Islet precursor cell (in vitro differentiated cells): ENCODE data around the gene PPP1R13B.
"Not testable (repeated sequence)": the region's sequence is repeated elsewhere in the genome, so short reads cannot be mapped to it uniquely, and the experiment has no call there.

ENCODE experiments used
- DNase-seq: peaks from one replicate; pipeline ENCODE4 v3.0.0-alpha.2; 2018

The PPP1R13B gene

GRCh38 chr14:103858063-103858781, 10.8 kb upstream of the PPP1R13B start:
- peak; percentile 54 for DNase-seq

DNA sequence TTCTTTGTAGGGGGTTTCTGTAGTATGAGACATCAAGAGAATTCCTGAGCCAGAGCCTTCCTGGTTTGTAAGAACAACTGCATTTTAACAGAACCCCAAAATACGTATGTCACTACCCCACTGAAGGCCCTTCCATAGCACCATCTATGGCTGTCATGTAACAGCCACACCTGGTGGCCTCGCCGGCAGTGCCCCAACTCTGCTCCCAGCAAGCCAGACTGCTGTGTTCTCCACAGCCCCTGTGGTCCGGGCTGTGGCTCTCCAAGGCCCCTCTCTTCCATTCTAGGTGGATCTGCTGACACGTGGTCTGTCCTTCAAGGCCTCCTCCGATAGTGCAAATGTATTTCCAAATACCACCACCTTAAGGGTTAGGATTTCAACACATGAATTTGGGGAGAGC, 9.9 kb upstream of the PPP1R13B start:
- no peak for DNase-seq

DNA sequence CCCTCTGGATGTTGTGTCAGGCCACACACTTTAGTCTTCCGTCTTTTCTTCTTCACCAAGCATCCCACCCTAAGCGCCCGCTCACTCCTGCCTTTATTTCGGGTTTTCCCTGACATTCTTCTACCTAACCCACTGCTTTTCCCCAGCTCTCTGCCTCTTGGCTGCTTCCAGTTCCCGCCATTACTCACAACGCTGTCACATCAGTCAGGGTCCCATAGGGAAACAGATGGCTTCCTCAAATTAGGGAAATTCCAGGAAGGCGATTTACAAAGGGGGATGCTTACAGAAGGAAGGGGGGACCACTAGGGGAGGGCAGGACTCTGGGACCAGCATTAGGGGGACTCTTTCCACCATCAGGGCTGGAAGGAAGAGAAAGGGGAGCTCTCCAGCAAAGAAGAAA, 9.2 kb upstream of the PPP1R13B start:
- no peak for DNase-seq

DNA sequence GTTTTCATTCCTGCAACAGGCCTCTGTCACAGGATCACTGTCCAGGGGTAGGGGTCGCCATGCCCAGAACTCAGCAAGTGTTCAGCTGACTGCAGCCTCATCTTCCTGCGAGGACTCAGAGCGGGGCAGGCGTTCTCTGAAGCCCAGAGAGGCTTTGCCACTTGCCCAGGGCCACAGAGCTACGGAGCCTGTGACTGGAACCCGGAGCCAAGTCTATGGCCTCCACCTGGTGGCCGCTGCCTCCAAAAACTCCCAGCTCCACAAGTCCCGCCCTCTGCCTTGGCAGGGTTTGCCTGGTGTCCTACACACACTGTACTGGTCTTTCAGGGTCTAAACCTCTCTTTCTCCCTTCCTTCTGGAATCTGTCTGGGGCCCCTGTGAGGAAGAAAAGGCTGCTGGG, 8.7 kb upstream of the PPP1R13B start:
- DNase-seq = peak; percentile 65

DNA sequence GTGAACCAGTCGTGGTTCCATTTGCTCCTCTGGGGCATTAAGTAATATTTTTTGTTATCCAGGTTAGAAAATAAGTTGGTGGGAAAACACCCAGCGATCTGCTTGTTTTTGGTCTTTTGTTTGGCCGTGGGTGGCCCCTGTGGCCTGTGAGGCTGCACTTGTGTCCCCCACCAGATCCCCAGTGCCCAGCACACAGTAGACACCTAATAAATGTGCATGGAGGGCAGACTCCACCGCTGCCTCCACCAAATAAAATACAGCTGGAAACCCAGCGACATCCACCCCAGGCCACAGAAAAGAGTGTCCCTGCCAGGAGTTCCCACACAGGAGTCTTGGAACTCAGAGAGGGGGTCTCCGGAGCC, 8.3 kb upstream of the PPP1R13B start:
- no peak for DNase-seq

- DNase-seq = peak; percentile 88
Measured at GRCh38 chr14:103854822-103855733, 7.7 kb upstream of the PPP1R13B start.

DNA sequence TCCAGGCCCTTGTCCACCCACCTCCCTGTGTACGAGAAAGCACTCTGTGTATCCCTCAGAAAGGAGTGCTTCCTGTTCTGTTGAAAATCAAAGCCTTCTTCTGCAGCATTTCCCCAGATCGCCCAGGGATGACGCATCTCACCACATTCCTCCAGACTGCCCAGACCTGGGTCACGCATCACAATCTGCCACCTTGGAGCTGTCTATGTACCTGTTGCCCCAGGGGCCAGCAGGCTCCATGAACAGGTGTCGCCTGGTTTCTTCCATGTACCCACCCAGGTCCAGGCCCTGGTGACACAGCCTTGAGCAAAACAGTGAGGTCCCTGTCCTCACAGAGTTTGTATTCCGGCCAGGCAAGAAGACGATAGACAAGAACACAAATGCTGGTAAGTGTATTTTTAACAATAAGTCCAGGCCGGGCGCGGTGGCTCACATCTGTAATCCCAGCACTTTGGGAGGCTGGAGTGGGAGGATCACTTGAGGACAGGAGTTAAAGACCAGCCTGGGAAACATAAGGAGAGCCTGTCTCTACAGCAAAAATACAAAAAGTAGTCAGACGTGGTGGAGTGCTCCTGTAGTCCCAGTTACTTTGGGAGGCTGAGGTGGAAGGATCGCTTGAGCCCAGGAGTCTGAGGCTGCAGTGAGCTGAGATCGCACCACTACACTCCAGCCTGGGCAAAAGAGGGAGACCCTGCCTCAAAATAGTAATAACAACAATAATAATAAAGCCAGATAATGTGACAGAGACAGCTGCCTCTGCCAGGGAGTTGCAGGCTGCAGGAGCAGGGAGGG, 6.8 kb upstream of the PPP1R13B start:
- DNase-seq = peak; percentile 86

DNA sequence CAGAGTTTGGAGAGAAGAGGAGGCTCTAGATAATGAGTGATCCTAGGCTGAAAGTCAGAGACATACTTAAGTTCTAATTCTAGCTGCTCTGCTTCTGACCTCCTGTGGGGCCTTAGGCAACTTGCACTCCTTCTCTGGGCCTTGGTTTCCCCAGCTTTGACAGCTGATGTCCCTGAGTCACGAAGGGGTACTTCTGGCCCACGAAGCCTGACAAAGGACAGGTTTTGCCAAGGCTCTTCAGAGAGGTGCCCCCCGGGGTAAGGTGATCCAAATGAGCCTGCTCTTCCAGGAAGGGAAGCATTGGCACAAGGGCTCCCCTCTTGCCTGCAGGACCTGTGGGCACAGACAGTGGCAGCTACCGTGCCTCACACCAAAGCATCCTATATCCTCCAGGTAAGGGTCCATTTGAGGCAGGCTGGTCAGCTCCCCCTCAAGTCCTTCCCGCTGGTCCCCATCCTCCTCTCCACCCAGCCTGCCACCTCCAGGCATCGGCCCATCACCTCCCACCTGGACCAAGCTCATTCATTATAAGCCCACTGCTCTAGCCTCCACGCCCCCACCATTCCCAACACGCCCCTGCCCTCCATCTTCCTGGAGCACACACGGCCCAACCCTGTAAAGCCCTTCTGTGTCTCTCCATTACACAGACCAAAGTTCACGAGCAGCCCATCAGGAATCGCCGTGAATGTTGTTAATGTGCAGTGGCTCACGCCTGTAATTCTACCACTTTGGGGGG, 1.9 kb upstream of the PPP1R13B start:
- peak; percentile 29 for DNase-seq

DNA sequence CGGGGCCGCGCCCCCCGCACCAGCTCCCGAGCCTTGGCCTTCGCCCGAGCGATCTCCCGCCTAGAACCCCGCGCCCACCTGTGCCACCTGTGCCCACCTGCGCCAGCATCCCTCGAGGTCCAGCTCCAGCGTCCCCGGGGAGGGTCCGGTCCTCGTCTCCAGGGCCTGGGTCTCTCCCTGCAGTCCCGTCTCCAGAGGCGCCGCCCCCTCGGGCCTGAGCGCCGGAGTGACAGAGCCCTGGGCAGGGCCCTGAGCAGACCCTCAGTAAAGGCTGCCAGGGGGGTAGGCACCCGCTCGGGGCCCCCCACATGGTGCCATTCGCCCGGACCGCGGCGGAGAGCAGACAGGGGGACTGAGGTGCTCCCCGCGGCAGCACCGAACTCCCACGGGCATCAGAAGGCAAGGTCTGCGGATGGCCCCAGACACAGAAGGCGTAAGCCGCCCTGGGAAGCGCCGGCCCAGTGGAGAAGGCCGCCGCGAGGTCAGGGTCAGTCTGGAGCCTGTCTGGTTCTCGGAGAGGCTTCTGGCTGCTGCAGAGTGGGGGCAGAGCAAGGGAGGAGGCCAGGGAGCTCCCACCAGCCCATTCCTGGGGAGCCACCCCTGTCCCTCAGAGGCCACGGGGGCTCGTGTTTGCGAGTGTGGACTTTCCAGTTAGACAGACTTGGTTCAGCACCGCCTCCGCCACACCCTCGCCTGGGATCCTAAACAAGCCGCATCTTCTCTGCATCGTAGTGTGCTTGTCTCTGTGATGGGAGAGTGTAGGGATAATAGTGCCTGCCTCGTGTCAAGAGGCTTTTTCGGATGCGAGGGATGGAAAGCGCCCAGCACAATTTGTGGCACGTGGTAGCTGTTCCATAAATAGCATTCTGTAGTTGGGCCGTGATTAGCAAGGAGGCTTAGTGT, 1.1 kb upstream of the PPP1R13B start:
- peak; percentile 81 for DNase-seq

GRCh38 chr14:103846543-103847450, 578 bp downstream of the PPP1R13B start:
- peak; percentile 62 for DNase-seq

GRCh38 chr14:103846097-103846496, 1.3 kb downstream of the PPP1R13B start:
- DNase-seq = no peak

DNA sequence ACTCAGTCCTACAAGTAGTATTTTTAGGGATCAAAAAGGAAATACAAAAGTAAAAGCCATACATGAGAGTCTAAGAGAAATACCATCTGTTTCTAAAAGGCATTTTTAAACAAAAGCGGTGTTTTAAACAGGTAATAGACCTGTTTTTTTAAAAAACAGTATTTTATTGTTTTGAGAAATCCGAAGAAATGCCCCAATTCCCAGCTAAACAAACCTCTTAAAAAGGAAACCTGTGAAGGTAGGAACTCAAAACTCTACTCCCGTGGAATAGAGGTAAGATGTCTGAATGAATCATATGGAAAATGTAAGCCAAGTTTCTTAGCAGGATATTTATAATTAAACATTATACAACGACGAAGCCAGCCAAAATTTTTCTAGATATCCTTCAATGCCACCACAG, 2.0 kb downstream of the PPP1R13B start:
- no peak for DNase-seq

DNA sequence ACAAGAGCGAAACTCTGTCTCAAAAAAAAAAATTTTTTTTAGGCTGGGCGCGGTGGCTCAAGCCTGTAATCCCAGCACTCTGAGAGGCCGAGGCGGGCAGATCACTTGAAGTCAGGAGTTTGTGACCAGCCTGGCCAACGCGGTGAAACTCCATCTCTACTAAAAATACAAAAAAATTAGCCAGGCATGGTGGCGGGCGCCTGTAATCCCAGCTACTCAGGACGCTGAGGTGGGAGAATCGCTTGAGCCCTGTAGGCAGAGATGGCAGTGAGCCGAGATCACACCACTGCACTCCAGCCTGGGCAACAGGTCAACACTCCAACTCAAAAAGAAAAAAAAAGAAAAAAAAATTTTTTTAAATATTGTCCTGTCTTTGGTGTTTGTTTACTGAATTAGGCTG, 6.1 kb downstream of the PPP1R13B start:
- not testable (repeated sequence) for DNase-seq

- DNase-seq = no peak
Measured at GRCh38 chr14:103840014-103840413, 7.4 kb downstream of the PPP1R13B start.

- DNase-seq = no peak
Measured at GRCh38 chr14:103839579-103839978, 7.8 kb downstream of the PPP1R13B start.

- no peak for DNase-seq
Measured at GRCh38 chr14:103838117-103838516, 9.3 kb downstream of the PPP1R13B start.

GRCh38 chr14:103836976-103837725, 10.2 kb downstream of the PPP1R13B start:
- no peak for DNase-seq

DNA sequence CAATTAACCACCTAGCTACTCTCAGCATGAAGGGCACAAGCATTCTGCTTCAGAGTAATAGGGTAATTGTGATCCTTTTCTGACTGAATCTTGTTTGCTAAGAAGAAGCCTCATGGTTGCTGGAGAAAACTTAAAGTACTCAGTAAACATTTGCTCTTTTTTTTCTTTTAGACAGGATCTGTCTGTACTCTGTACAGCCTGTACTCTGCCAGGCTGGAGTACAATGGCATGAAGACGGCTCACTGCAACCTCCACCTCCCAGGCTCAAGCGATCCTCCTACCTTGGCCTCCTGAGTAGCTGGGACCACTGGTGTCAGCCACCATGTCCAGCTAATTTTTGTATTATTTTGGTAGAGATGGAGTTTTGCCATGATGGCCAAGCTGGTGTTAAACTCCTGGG, 12.4 kb downstream of the PPP1R13B start:
- DNase-seq = no peak

DNA sequence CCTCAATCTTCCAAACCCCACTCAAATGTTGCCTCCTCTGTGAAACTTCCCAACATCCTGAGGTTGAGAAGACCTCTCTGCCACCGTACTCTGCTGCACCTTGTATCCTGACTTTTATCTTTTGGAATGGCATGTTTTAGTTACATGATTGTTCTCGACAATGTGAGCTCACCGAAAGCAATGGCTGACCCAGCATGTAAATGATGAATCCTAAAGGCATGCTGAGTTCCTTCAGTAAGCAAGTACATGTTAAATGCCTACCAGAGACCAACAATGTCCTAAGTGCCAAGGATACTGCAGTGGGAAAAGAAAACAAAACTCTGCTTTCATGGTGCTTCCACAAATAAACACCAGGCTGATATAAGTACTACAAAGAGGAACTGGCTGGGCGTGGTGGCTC, 13.7 kb downstream of the PPP1R13B start:
- DNase-seq = no peak

- DNase-seq = no peak
Measured at GRCh38 chr14:103832046-103832445, 15.3 kb downstream of the PPP1R13B start.
